Liver (tissue), 9 donors: ENCODE results near the gene TMEM255B. TPM values are rescaled to one million over a fixed set of nuclear protein-coding genes. Genes with fewer than 3 reads are reported as not detected.

Source experiments
- DNase-seq: peaks from one replicate; pipeline ENCODE4 v3.0.0-alpha.2; 2017; ENCODE audit warnings: low spot score
- H3K27ac ChIP-seq, 2 donors: one replicate each; pipeline ENCODE4 v1.7.0; 2013; ENCODE audit warnings: inconsistent platforms in 2 of 2, low read length in 2 of 2, control low read depth in 1 of 2, low read depth in 1 of 2, mild to moderate bottlenecking in 1 of 2
- H3K27me3 ChIP-seq, 4 donors: one replicate each; pipeline versions ENCODE4 v1.6.1 to v1.7.0; 2013; ENCODE audit warnings: low read length in 3 of 4, inconsistent platforms in 1 of 4, mild to moderate bottlenecking in 1 of 4, moderate library complexity in 1 of 4; ENCODE audit not compliant: control insufficient read depth in 4 of 4, insufficient read depth in 4 of 4
- H3K36me3 ChIP-seq, 4 donors: one replicate each; pipeline versions ENCODE4 v1.6.1 to v1.7.0; 2013; ENCODE audit warnings: low read length in 3 of 4, mild to moderate bottlenecking in 3 of 4, low read depth in 1 of 4, moderate library complexity in 1 of 4; ENCODE audit not compliant: control insufficient read depth in 4 of 4, insufficient read depth in 3 of 4
- H3K4me1 ChIP-seq, 4 donors: one replicate each; pipeline versions ENCODE4 v1.6.1 to v1.7.0; 2013; ENCODE audit warnings: low read length in 3 of 4, mild to moderate bottlenecking in 3 of 4, moderate library complexity in 1 of 4; ENCODE audit not compliant: control insufficient read depth in 4 of 4, insufficient read depth in 4 of 4
- H3K4me3 ChIP-seq, 3 donors: one replicate each; pipeline versions ENCODE4 v1.6.1 to v1.7.0; 2013; ENCODE audit warnings: low read length in 3 of 3, control low read depth in 1 of 3, low read depth in 1 of 3, mild to moderate bottlenecking in 1 of 3
- H3K9ac ChIP-seq, 2 donors: one replicate each; pipeline ENCODE4 v1.7.0; 2013; ENCODE audit warnings: low read length in 2 of 2, mild to moderate bottlenecking in 2 of 2, moderate library complexity in 2 of 2, control low read depth in 1 of 2, low read depth in 1 of 2
- H3K9me3 ChIP-seq, 4 donors: one replicate each; pipeline versions ENCODE4 v1.6.1 to v1.7.0; 2013; ENCODE audit warnings: low read length in 3 of 4; ENCODE audit not compliant: control insufficient read depth in 4 of 4
- EGR1 ChIP-seq, 2 donors: IDR thresholded peaks; 2 replicates each; pipeline ENCODE4 v1.6.1; 2016 to 2018; ENCODE audit warnings: antibody characterized with exemption in 2 of 2, low read depth in 2 of 2
- GABPA ChIP-seq, 2 donors: IDR thresholded peaks in 1 of 2; conservative IDR thresholded peaks in 1 of 2; 2 replicates each; pipeline ENCODE4 v1.6.1; 2016; ENCODE audit warnings: antibody characterized with exemption in 2 of 2, mild to moderate bottlenecking in 1 of 2, moderate library complexity in 1 of 2
- HNF4A ChIP-seq, 2 donors: conservative IDR thresholded peaks; 2 replicates each; pipeline ENCODE4 v1.6.1; 2016; ENCODE audit warnings: antibody characterized with exemption in 2 of 2, mild to moderate bottlenecking in 2 of 2
- HNF4G ChIP-seq: IDR thresholded peaks from 2 replicates; pipeline ENCODE4 v1.6.1; 2016; ENCODE audit warnings: antibody characterized with exemption
- JUND ChIP-seq, 2 donors: IDR thresholded peaks; 2 replicates each; pipeline ENCODE4 v1.6.1; 2016; ENCODE audit warnings: antibody characterized with exemption in 2 of 2
- NR2F2 ChIP-seq: IDR thresholded peaks from 2 replicates; pipeline ENCODE4 v1.6.1; 2016; ENCODE audit warnings: antibody characterized with exemption
- RAD21 ChIP-seq, 2 donors: IDR thresholded peaks; 2 replicates each; pipeline ENCODE4 v1.6.1; 2016; ENCODE audit warnings: antibody characterized with exemption in 2 of 2, mild to moderate bottlenecking in 2 of 2
- RXRA ChIP-seq, 2 donors: IDR thresholded peaks; 2 replicates each; pipeline ENCODE4 v1.6.1; 2017 to 2018; ENCODE audit warnings: antibody characterized with exemption in 2 of 2, mild to moderate bottlenecking in 1 of 2
- SP1 ChIP-seq: IDR thresholded peaks from 2 replicates; pipeline ENCODE4 v1.6.1; 2018; ENCODE audit warnings: antibody characterized with exemption, mild to moderate bottlenecking
- TAF1 ChIP-seq: conservative IDR thresholded peaks from 2 replicates; pipeline ENCODE4 v1.6.1; 2016; ENCODE audit warnings: antibody characterized with exemption, mild to moderate bottlenecking
- YY1 ChIP-seq: IDR thresholded peaks from 2 replicates; pipeline ENCODE4 v1.6.1; 2016; ENCODE audit warnings: antibody characterized with exemption, mild to moderate bottlenecking
- WGBS: extraction: QIAGEN DNeasy Blood & Tissue Kit; methylation state at CpG from one replicate; pipeline ENCODE4 v1.1.7; 2013; 5-methylcytosine and 5-hydroxymethylcytosine counted together
- polyA plus RNA-seq, 2 donors: library from polyadenylated mRNA; stranded (reverse) in 1 of 2; unstranded in 1 of 2; fragments of 200-250 nt in 1 of 2; fragments of >200 nt in 1 of 2; fragmentation: Nextera tagmentation in 1 of 2; extraction: Ambion mirVana in 1 of 2; gene quantifications; one replicate each; pipeline versions ENCODE4 v1.2.1 to v1.2.3, GENCODE V29; 2013 to 2015
- total RNA-seq, 2 donors: library from RNA; depleted of rRNA; stranded (reverse); fragments of >200 nt; gene quantifications; one replicate each; pipeline ENCODE4 v1.2.3, GENCODE V29; 2014
- TF ChIP-seq, protein P1 (sequence below): fragments of 150-350 bp; IDR thresholded peaks from 2 replicates; pipeline ENCODE4 v1.5.1; 2017; ENCODE audit warnings: improper control_type of control experiment, low read depth, low read length; ENCODE audit not compliant: missing input control
- TF ChIP-seq, protein P2 (sequence below): IDR thresholded peaks from 2 replicates; pipeline ENCODE4 v1.6.1; 2016; ENCODE audit warnings: antibody characterized with exemption
- TF ChIP-seq, protein P3 (sequence below): IDR thresholded peaks from 2 replicates; pipeline ENCODE4 v1.6.1; 2016; ENCODE audit warnings: antibody characterized with exemption
- TF ChIP-seq, protein P4 (sequence below): IDR thresholded peaks from 2 replicates; pipeline ENCODE4 v1.6.1; 2016; ENCODE audit warnings: antibody characterized with exemption, mild to moderate bottlenecking
- TF ChIP-seq, protein P5 (sequence below): IDR thresholded peaks from 2 replicates; pipeline ENCODE4 v1.6.1; 2016; ENCODE audit warnings: antibody characterized with exemption
- donor health status: healthy.
- donor health status: healthy.
- donor health status: healthy.
- donor health status: healthy.
- donor health status: healthy.

Gene TMEM255B
- total and polyA plus RNA-seq, 4 donors = 0.37 to 8.6 (median 3.5) TPM

DNA sequence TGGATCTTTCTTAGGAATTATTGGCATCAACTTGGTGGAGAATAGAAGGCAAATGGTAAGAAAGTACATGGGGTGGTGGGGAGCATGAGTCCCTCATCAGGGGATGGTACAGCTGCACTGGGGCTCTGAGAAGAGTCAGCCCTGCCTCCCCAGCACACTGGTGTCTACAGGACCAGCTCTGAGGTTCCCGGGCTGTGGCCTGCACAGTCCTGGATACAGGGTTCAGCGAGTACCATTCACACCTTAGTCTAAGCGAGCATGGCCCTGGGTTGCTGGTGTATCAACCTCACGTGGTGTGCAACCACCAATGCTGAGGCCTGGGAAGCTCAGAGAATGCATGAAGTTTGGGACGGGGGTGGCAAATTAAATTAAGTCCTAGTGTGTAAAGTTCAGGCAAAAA, 10.1 kb downstream of the TMEM255B start:
- no peak overlapping the region for H3K4me3 ChIP-seq
- no peaks in the 10 kb centered on the region for H3K4me1 ChIP-seq
- TF ChIP-seq, protein P1, sequence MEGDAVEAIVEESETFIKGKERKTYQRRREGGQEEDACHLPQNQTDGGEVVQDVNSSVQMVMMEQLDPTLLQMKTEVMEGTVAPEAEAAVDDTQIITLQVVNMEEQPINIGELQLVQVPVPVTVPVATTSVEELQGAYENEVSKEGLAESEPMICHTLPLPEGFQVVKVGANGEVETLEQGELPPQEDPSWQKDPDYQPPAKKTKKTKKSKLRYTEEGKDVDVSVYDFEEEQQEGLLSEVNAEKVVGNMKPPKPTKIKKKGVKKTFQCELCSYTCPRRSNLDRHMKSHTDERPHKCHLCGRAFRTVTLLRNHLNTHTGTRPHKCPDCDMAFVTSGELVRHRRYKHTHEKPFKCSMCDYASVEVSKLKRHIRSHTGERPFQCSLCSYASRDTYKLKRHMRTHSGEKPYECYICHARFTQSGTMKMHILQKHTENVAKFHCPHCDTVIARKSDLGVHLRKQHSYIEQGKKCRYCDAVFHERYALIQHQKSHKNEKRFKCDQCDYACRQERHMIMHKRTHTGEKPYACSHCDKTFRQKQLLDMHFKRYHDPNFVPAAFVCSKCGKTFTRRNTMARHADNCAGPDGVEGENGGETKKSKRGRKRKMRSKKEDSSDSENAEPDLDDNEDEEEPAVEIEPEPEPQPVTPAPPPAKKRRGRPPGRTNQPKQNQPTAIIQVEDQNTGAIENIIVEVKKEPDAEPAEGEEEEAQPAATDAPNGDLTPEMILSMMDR = no peak
- TF ChIP-seq RXRA (IDR thresholded peaks at IDR 0.05) (no peak), RAD21 (IDR thresholded peaks at IDR 0.05) (no peak), HNF4A (conservative IDR thresholded peaks at IDR 0.05) (no peak), YY1 (no peak)
- no peak overlapping the region for H3K9ac ChIP-seq
- WGBS = 83% methylated on average over 5 of the region's 5 CpGs
- no peaks in the 10 kb centered on the region for H3K27me3 ChIP-seq
- no peak overlapping the region for H3K27ac ChIP-seq
- H3K36me3 ChIP-seq = no peaks in the 10 kb centered on the region
- no peaks in the 10 kb centered on the region for H3K9me3 ChIP-seq
- no peak for DNase-seq

DNA sequence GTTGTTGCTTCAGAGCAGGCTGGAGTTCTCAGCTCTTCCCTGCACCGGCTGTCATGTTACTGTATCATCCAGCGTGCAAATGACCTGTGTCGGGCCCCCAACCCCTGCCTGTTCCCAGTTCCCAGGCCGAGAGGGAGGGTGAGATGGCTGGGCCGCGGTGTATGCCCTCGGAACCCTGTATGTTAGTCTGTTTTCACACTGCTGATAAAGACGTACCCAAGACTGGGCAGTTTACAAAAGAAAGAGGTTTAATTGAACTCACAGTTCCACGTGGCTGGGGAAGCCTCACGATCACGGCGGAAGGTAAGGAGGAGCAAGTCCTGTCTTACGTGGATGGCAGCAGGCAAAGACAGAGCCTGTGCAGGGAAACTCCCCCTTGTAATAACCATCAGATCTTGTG, 10.9 kb downstream of the TMEM255B start:
- Histone ChIP-seq H3K27ac (no peak overlapping the region), H3K36me3 (no peaks in the 10 kb centered on the region), H3K27me3 (peaks cover 0 to 3% (median 0%) of the 10 kb centered on the region in 4 donors), H3K9me3 (no peaks in the 10 kb centered on the region), H3K4me1 (no peaks in the 10 kb centered on the region), H3K9ac (no peak overlapping the region), H3K4me3 (no peak overlapping the region)
- WGBS = 78% methylated on average over 13 of the region's 13 CpGs
- TF ChIP-seq, protein P2, sequence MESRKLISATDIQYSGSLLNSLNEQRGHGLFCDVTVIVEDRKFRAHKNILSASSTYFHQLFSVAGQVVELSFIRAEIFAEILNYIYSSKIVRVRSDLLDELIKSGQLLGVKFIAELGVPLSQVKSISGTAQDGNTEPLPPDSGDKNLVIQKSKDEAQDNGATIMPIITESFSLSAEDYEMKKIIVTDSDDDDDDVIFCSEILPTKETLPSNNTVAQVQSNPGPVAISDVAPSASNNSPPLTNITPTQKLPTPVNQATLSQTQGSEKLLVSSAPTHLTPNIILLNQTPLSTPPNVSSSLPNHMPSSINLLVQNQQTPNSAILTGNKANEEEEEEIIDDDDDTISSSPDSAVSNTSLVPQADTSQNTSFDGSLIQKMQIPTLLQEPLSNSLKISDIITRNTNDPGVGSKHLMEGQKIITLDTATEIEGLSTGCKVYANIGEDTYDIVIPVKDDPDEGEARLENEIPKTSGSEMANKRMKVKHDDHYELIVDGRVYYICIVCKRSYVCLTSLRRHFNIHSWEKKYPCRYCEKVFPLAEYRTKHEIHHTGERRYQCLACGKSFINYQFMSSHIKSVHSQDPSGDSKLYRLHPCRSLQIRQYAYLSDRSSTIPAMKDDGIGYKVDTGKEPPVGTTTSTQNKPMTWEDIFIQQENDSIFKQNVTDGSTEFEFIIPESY = no peak
- TF ChIP-seq NR2F2 = no peak
- DNase-seq = no peak

DNA sequence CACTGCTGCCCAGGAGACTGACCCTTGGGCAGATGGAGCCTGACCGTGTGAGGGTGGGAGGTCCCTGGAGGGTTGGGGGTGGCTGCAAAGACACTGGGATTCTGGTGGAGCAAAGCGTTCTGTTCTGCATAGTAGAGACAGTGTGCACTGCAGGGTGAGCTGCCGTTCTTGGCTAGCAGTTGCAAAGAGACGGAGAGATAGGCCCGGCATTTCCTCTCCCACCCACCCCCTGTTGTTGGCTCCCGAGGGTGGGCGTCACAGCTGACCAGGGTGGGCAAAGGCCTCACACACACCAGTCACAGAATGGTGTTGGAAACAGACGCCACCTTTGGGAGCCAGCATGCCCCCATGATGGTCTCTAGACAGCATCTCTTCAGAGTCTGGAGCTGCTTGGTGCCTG, 11.4 kb downstream of the TMEM255B start:
- H3K9me3 ChIP-seq = no peaks in the 10 kb centered on the region
- no peak for DNase-seq
- H3K4me1 ChIP-seq = no peaks in the 10 kb centered on the region
- no peak overlapping the region for H3K4me3 ChIP-seq
- H3K27me3 ChIP-seq = peaks cover 0 to 3% (median 0%) of the 10 kb centered on the region in 4 donors
- no peak overlapping the region for H3K27ac ChIP-seq
- 84% methylated on average over 8 of the region's 8 CpGs for WGBS
- no peak overlapping the region for H3K9ac ChIP-seq
- H3K36me3 ChIP-seq = no peaks in the 10 kb centered on the region
- TF ChIP-seq, protein P2 = no peak
- TF ChIP-seq JUND (IDR thresholded peaks at IDR 0.05) = no peak
- TF ChIP-seq NR2F2 = no peak
- TF ChIP-seq, protein P1 = no peak
- no peak for TF ChIP-seq EGR1 (IDR thresholded peaks at IDR 0.05; ENCODE audit: low read depth in 2 of 2)
- TF ChIP-seq TAF1 = no peak
- TF ChIP-seq, protein P3, sequence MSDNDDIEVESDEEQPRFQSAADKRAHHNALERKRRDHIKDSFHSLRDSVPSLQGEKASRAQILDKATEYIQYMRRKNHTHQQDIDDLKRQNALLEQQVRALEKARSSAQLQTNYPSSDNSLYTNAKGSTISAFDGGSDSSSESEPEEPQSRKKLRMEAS = no peak
- TF ChIP-seq, protein P4, sequence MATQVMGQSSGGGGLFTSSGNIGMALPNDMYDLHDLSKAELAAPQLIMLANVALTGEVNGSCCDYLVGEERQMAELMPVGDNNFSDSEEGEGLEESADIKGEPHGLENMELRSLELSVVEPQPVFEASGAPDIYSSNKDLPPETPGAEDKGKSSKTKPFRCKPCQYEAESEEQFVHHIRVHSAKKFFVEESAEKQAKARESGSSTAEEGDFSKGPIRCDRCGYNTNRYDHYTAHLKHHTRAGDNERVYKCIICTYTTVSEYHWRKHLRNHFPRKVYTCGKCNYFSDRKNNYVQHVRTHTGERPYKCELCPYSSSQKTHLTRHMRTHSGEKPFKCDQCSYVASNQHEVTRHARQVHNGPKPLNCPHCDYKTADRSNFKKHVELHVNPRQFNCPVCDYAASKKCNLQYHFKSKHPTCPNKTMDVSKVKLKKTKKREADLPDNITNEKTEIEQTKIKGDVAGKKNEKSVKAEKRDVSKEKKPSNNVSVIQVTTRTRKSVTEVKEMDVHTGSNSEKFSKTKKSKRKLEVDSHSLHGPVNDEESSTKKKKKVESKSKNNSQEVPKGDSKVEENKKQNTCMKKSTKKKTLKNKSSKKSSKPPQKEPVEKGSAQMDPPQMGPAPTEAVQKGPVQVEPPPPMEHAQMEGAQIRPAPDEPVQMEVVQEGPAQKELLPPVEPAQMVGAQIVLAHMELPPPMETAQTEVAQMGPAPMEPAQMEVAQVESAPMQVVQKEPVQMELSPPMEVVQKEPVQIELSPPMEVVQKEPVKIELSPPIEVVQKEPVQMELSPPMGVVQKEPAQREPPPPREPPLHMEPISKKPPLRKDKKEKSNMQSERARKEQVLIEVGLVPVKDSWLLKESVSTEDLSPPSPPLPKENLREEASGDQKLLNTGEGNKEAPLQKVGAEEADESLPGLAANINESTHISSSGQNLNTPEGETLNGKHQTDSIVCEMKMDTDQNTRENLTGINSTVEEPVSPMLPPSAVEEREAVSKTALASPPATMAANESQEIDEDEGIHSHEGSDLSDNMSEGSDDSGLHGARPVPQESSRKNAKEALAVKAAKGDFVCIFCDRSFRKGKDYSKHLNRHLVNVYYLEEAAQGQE = no peak
- TF ChIP-seq GABPA (IDR thresholded peaks at IDR 0.05 in 1 of 2, conservative IDR thresholded peaks at IDR 0.05 in 1 of 2) = no peak
- TF ChIP-seq, protein P5, sequence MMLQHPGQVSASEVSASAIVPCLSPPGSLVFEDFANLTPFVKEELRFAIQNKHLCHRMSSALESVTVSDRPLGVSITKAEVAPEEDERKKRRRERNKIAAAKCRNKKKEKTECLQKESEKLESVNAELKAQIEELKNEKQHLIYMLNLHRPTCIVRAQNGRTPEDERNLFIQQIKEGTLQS = no peak
- TF ChIP-seq HNF4G = no peak
- TF ChIP-seq HNF4A (conservative IDR thresholded peaks at IDR 0.05) = no peak
- no peak for TF ChIP-seq SP1
